ENCODE results near the gene COQ5.
A peak's percentile ranks its signal among the peaks of the same experiment; 100 is the strongest.

The COQ5 gene

DNA sequence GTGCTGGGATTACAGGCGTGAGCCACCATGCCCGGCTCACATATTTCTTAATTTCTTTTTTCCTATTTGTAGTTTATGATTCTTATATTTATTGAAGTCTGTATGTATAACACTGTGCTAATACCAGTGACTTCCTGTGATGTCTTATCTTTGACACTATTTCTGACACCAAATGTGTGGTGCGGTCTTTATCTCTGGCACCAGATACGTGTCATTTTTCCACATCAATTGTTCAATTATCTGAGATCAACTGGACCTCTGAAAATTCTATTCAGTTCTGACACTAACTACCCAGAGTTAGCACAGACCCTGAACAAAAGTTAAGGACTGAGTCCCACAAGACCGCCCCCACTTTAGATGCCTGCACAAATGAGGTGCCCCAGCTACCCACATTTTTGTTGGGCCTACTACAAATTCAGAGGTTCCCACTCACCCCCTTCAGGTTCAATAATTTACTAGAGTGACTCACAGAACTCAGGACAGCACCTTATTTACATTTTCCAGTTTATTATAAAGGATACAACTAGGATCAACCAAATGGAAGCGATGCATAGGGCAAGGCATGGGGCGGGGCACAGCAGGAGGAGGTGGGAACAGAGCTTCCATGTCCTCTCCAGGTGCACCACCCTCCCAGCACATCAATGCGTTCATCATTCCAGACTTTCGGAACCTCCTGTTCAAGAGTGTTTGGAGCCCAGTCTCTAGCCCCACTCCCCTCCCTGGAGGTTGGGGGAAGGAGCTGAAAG is 47.8 kb downstream of the COQ5 start:
- DNase-seq = no peak

DNA sequence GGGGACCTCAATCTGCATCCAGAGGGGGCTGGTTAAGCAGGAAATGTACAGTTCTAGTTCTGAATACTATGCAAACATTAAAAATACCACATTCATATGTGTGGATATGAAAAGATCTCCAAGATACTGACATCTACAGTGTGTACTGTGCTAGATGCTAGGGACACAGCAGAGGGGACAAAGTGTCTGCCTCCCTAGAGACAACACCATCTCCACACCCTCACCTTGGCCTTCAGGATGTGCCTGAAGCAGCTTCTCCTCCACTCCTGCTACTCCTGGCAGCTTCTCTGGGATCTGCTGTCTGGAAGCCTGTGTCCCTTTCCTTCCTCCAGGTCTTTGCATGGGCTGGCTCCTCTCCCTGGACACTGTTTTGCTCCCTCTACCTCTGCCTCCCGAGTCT is 48.7 kb downstream of the COQ5 start:
- no peak for DNase-seq

DNA sequence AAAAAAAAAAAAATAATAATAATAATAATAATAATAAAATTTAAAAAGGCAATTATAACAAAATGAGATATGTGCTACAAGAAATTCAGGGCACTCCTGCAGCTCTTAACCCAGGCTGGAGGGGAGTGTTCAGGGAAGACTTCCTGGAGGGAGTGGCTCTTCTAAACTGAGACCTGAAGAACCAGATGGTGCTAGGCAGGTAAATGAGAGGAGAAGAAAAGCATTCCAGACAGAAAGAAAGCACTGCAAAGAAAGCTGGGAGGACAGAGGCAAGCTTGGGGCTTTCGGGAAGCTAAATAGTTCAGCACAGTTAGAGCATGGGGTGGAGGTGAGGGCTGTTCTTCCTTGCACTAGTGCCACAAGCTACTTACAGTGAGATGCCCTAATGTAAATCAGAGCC is 49.5 kb downstream of the COQ5 start:
- no peak for DNase-seq

DNA sequence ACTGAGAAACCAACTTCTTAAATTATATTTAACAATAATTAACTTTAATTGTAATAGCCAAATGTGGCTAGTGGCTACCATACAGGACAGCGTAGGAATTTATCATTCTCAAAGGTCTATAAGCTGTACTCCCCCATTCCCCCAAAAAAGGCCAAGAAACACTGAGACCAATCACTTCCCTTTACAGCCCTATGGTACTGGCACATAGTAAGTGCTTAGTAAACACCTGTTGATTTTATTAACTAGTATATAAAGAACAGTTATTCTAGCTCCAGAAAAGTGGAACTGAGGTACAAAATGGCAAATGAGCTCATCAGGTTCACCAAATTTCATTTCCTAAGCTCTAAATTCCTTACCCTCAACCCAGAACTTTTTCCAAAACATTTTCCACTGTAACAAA is 53.3 kb downstream of the COQ5 start:
- DNase-seq = no peak

DNA sequence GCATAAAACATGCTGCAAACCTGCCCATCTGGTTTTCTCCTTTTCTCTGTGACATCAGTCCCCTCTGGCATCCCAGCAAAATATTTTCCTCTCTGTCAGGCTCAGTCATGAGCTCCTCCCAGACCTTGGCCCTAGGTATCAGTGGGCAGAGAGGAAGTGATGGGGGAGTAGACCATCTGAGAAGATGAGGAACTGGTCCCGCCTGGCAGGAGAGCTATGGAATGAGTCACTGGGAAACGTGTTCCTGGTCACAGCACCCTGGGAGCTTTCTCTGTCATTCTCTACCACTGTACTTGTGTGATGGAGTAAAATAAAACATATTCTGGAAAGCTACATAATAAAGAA is 54.4 kb downstream of the COQ5 start:
- peak; percentile 84 to 92 for DNase-seq

DNA sequence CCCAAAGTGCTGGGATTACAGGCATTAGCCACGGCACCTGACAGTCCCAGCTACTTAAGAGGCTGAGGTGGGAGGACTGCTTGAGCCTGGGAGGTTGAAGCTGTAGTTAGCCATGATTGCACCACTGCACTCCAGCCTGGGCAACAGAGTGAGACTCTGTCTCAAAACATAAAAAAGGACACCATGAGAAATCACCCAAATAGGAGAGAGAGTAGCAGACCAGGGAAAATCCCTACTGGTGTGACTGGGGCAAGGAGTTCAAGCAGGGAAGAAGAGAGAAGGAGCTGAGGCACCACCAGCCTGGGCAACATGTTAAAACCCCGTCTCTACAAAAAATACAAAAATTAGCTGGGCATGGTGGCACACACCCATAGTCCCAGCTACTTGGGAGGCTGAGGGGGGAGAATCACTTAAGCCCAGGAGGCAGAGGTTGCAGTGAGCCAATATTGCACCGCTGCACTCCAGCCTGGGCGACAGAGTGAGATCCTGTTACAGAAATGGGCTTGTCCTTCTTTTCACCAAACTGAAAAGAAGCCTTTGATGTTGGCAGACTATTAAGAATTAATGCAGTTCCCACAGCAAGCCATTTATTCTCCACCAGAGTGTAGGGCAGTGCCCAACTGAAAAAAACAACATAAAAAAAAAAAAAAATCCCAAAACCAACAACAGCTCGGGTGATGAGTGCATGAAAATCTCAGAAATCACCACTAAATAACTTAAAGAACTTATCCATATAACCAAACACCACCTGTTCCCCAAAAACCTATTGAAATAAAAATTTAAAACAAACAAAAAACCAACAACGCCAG is 54.9 kb downstream of the COQ5 start:
- DNase-seq = peak in 1 of 2 donors; percentile 4

DNA sequence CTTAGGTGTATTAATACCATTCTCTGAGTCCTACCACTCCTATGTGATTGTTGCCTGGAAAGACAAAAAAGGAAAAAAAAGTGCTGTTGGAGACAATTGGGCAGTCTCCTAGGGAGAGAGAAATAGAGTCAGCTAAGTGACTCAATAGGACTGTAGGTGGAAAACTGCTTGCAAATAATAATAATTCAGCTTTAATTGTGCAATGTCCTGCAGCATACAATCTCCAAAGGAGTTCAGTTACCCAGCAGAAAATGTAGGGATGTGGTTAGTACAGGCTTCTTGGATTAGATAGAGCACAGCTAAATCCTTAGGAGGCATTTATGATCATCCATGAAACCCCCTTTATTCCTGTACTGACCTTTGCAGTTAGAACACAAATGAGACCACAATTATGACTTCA is 56.4 kb downstream of the COQ5 start:
- peak; percentile 50 to 58 for DNase-seq

DNA sequence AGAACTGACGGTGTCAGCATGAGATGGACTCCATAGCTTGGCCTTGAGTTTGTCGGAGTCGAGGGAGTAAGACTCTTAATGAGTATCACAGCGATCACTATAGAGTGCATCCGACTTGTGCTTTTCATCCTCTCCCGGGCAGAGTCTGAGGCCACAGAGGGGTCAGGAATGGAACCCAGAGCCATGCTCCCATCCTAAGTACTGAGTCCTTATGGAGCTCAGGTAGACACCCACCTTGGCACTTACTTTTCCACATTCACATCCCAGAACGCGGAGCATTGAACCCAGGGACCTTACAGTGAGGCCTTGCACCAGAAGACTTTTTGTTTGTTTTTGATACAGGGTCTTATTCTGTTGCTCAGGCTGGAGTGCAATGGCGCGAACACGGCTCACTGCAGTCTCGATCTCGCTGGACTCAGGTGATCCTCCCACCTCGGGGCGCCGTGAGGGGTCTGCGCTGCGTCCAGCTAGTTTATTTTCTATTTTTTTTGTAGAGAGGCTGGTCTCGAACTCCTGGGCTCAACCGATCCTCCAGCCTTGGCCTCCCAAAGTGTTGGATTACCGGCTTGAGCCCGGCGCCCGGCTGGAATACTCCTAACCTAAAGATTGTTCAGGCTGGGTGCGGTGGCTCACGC is 58.7 kb downstream of the COQ5 start:
- no peak for DNase-seq

DNA sequence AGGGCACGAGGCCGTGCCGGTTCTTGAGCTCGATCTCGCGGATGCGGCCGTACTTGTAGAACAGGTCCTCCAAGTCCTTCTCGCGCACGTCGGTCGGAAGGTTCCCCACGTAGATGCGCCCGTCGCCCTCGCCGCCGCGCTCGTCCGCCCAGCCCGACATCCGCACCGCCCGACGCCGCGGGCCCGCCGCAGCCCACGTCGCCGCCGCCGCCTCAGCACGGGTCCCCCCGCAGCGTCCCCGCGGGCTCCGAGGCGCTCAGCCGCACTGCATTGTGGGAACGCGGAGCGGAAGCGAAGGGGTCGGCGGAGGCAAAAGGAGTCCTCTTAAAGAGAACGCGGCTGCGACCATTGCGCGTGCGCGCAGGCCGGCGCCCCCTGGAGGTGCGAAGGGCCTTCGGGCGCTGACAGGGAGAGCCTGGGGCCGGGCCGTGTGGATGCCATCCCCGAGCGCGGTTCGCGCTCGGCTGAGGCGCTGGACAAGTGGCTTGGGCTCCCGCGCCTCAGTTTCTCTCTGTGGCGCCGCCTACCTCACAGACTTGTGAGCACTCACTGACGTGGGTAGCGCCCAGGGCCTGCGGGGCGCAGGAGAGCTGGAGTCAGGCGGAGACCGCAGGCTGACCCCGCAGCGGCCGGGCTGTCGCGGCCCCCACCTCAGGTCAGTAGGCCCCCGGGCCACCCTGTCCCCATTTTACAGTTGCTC is 59.4 kb downstream of the COQ5 start, which contains the start of gene SRSF9:
TSS of gene SRSF9 (minus strand) at position 299 of the 700 bp plus-strand sequence. CDS start at position 160, 139 bp downstream.
- DNase-seq = peak; percentile 97 to 98

DNA sequence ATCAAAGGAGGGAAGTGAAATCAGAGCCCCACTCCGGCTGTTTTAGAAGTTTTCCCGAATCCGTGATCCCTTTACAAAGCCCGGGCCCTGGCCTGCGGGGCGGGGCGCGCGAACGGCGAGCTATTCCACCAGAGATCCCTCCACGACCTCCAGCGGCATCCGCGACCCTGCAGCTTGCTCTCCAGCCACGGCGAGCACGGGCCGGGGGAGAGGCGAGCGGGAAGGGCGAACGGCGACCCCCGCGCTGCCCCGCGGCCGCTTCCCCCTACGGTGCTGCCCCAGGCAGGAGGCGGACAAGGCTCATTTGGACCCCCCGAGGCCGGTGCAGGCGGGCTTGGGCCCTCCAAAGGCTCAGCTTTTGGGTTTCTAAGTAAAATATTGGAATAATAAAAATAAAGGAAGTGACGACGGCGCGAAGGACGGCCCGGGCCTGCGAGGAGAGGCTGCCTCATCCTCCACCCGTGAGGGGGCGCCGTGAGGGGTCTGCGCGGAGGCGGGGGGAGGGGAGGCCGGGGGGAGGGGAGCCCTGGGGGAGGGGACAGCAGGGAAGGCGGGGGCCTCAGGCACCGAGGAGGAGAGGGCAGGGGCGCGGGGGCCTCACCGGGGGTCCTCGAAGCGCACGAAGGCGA is 60.0 kb downstream of the COQ5 start:
- DNase-seq = peak in 1 of 2 donors; percentile 30

DNA sequence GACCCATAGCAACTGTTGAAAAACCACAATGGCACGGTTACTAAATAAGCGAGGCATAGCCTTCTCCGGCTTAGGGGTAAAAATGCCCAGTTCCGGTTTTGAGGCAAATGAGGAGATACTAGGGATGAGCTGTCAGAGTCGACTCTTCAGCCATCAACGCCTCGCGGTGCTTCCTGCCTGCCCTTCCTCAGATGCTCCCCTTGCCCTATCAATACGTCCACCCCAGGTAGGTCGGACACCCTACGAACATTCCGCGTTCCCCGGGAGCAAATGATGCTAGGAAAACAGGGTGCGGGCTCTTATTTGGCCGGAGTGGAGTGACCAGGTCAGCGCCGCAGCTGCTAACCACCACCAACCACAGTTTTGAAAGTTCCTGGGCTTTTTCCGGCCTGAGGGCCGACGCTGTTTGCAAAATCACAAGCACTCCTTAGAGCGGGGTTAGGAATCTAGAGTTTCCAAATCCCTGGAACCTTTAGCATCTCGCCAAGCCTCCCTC is 60.6 kb downstream of the COQ5 start:
- peak; percentile 61 to 68 for DNase-seq

DNA sequence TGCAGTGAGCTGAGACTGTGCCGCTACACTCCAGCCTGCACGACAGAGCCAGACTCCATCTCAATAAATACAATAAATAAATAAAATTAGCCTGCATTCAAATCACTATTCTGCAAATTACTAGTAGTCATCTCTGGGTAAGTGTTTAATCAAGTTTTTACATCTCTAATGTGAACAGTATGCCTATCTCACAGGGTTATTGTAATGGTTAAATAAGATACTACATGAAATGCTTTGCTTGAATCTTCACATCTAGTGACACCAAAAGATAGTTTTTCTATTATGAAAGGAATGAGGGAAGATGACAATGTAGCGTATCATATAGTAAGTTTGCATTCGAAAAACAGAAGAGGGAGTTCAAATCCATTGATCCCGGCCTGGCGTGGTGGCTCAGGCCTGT is 61.5 kb downstream of the COQ5 start:
- DNase-seq = no peak

DNA sequence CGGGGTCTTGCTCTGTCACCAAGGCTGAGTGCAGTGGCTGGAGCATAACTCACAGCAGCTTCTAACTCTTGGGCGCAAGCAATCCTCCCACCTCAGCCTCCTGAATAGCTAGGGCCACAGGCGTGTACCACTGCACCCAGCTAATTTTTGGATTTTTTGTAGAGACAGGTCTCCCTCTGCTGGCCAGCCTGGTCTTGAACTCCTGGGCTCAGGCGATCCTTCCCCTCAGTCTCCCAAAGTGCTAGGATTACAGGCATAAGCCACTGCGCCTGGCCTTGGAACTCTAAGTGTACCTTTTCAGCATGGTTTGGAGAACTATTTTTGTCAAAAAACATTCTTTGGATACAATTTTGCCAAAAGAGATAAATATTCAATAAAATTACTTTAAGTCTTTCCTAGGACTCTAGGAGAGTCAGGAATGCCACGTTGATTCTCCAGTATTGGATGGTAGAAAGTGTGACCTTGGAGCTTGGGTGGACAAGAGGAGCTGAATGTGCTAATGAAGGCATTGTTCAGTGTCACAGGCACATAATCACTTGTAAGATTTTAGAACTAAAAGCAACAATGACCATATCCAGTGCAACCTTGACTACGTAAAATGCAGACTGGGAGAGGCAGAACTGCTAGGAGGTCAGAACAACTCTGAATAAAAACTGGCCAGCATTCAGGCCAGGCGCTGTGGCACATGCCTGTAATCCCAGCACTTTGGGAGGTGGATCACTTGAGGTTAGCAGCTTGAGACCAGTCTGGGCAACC is 62.2 kb downstream of the COQ5 start:
- DNase-seq = peak; percentile 45 to 53

DNA sequence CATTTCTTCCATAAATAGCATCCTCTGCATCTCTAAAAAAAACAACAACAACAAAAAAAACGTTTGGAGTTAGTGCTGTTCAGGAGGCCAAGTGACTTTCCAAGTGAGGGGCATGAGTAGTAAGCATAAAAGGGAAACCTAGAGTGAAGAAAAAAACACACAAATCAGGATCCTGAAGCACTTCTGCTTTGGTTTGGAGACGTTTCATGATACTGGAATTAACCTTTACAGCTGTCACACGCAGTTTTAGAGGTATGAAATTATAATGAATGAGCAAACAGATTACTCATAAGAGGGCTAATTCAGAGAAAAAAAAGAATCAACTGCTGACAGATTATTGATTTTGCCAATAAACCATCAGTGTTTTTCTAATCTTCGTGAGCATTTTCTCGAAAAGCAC is 63.2 kb downstream of the COQ5 start:
- no peak for DNase-seq

DNA sequence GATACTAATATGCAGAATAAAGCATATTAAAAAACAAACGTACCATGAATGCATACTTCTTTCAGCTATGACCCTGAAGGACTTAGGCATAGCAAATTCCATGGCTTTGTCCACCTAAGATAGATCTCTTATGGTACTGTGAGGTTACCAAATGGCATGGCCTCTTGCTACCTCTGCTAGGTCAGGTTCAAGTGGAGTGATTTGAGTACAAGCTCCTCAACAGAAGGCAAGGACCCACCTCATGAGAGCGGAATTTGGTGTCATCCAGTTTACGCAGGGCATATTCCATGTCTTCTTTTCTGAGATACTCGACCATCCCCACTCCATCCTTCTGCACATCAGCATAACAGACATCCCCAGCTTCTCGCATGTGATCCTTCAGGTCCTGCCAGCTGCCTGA is 65.2 kb downstream of the COQ5 start:
- no peak for DNase-seq

DNA sequence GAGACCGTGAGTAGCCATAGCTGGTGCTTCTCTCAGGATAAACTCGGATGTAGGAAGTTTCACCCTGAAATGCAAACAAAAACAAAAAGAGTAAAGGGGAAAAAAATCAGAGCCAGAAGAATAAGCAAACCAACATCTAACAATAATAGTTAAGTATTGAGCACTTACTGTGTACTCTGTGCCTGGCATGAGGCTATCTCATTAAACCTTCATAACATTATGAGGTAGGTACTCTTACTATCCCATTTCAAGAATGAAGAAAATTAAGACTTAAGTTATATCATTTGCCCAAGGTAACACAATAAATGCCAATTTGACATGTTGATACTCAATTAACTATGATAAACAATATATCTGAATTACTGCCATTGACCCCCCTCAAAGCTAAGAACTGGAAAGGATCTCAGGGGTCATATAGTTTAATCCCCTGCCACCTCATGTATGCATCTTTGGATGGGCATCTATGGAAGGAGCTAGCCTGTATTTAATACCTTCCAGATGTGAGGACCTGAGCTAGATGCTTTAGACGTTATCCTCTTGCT is 66.8 kb downstream of the COQ5 start:
- no peak for DNase-seq

DNA sequence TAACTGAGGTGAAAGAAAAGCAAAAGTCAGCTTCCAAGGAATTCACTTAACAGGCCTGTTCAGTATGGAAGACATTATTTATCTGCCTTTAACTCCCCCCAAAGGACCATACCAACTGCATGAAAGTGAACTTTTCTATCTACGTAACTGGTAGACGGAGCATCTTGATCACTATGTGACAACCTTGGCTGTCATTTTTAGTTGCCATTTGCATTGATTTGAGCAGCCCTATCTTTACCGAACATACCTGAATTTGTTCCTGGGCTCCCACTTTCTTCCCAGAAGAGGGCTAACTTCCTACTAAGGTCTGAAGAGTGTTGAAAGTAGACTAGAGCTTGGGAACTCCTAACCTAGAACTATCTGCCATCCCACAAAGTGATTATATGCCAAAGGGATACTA is 68.8 kb downstream of the COQ5 start:
- no peak for DNase-seq

DNA sequence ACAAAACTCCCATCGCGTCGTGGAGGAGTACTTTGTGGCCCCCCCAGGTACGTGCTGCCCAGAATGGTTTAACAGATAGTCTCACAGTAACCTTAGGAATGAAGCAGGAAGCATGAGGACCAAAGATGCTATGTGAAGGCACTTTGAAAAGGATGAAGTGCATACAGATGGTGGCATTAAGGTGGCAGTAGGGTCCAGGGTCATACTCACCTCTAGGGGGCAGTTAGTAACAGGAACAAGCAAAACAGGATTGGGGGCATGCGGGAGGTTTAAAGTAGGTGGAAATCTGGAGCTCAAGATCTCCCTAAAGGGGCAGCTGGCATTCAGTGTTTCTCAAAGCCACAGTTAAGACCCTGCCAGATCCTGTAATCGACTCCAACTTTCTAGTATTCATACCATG is 71.8 kb downstream of the COQ5 start:
- no peak for DNase-seq

DNA sequence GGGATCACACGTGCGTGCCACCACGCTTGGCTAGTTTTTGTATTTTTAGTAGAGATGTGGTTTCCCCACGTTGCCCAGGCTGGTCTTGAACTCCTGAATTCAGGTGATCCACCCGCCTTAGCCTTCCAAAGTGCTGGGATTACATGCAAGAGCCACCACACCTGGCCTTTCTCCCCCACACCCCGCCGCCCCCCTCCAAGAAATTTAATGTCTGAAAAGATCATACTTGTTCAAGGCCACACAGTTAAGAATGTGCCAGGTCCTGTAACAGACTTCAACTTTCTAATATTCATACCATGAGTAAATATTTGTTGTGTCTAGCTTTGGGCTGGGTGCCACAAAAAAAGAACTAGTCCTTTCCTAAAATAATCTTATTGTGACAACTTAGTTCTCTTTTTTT is 73.7 kb downstream of the COQ5 start:
- DNase-seq = no peak

DNA sequence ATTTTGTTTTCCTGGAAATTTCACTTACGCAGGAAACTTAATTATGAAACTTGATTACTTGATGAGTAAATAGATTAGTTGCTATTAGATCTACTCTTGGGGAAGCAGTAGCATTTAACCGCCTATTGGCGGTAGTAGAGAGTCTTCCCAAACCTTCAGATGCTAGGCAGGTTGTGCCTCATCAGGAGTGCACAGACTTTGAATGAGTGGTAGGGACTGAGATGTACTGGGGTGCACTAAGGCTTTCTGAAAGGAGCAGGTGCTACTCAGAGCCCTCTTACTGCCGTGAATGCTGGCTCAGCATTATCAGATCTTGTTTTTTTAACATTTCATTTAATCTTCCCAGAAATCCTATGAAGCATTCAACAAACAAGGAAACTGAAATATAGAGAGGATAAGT is 75.0 kb downstream of the COQ5 start:
- peak; percentile 29 to 44 for DNase-seq
